Kidney tubule cell (primary cell): ENCODE data around the gene CCSER2.
A peak's percentile ranks its signal among the peaks of the same experiment; 100 is the strongest.
"Not testable (repeated sequence)": the region's sequence is repeated elsewhere in the genome, so short reads cannot be mapped to it uniquely, and the experiment has no call there.

Experiments used
- DNase-seq: peaks from one replicate; pipeline ENCODE4 v3.0.0-alpha.2; 2018; ENCODE audit warnings: low spot score

CCSER2 gene

DNA sequence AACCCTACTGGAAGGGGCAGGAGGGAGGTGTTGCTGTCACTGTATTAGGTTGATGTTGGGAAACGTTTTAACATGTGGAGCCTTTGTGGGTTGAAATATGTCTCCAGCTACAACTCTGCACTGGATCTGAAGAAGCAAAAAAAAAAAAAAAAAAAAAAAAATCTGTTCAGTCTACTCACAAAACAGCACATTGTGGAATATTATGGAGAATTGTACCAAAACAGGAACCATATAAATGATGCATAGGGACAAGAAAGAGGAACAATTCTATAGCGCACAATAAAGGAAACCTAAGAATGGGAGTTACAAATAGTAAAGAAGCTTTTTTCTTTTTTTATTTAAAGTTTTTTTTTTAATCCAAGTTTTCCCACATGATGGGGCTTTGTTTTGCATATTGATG is 63.8 kb downstream of the CCSER2 start:
- DNase-seq = no peak

DNA sequence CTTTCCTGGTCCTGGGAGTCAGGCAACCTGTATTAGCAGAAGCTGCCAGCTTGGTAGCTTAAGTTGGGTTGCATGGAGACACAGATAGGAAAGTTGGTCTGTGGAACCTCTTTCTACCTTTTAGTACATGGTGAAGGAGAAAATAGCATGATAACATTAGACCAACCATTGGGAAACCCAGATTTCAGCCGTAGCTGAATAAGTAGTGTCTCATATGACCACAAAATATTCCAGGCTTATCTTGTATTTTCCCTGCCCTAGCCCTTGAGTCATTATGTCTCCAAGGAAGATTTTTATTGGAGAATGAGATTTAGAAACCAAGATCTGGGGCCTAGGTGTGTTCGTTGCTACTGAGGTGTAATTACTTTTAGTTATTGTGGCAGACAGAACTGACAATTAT is 67.2 kb downstream of the CCSER2 start:
- DNase-seq = no peak

DNA sequence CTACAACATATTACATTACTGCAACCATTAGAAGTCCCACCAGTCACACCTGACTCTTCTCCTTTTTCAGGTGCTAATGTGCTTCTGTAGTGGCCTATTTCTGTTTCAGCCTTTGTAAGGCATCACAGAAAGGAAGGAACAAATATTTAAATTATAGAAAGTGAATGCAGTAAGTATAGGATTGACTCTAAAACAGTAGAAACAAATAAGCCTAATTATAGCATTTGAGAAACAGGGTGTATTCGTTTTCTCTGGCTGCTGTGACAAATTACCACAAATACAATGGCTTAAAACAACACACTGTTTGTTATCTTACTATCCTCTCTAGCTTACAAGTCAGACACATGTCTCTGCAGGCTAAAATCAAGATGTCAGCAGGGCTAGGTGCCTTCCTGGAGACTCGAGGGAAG is 69.4 kb downstream of the CCSER2 start:
- DNase-seq = no peak

GRCh38 chr10:84398696-84399095 is 70.3 kb downstream of the CCSER2 start:
- no peak for DNase-seq

- no peak for DNase-seq
These were observed 73.6 kb downstream of the CCSER2 start for GRCh38 chr10:84401854-84402611.

GRCh38 chr10:84404783-84405182 is 76.4 kb downstream of the CCSER2 start:
- no peak for DNase-seq

- DNase-seq = no peak
These were observed 77.3 kb downstream of the CCSER2 start for GRCh38 chr10:84405662-84406061.

GRCh38 chr10:84406561-84406960 is 78.2 kb downstream of the CCSER2 start:
- no peak for DNase-seq

DNA sequence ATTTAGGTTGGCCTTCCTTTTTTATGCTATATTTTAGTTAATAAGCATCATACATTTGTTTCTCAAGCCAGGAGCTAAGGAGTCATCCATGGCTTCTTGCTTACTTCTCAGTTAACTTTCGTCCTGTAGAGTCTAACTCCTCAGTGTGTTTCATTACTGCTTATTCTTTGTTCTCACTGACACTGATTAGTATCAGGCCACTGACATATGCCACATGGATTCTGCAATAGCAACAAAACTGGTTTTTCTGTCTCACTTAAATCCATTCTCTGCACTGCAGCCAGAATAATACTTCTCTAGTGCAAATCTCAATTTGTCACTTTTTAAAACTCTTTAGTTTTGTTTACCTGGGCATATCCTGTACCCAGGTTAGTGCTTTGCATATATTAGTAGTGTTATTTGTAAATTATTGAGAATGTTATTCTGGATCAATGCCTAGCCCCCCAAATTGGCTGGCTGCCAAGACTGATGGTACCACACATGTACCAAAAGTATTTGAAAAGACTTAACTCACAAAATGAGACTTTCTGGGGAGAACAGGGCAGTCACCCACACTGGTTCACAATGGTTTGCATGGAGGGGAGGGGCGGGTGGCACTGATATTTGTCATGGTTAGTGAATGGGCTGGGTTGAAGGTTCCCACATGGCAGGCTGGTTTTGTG is 79.1 kb downstream of the CCSER2 start:
- no peak for DNase-seq

GRCh38 chr10:84412482-84412881 is 84.1 kb downstream of the CCSER2 start:
- no peak for DNase-seq

- not testable (repeated sequence) for DNase-seq
These were observed 85.7 kb downstream of the CCSER2 start for GRCh38 chr10:84414110-84414509.

DNA sequence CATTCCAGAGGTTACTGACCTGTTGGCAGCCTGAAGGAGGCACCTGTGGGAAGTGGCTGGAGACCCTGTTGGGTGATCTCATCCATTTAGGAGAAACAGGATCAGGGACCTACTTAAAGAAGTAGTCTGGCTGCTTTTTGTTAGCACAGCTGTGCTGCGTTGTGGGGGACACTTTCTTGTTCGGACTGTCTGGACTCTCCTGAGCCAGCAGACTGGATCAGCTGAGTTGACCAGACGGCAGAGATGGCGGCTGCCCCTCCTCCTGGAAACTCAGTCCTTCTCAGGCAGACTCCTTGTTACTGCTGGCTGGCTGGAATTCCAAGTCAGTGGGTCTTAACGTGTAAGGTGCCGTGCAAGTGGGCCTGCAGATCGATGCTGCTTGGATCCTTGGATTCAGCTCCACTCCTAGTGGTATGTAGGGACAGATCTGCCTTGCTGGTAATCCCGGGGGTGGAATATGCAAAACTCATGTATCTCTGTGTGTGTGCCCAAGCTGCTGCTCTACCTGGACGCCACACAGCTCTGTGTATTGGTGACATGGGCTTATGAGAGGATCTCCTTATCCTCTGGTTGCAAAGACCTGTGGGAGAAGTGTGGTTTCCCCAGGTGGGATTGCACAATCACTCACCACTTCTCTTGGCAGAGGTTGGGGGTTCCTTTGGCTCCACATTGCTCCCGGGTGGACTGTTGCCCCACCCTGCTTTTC is 87.3 kb downstream of the CCSER2 start:
- DNase-seq = no peak

- no peak for DNase-seq
These were observed 87.8 kb downstream of the CCSER2 start for GRCh38 chr10:84416245-84416555.

DNA sequence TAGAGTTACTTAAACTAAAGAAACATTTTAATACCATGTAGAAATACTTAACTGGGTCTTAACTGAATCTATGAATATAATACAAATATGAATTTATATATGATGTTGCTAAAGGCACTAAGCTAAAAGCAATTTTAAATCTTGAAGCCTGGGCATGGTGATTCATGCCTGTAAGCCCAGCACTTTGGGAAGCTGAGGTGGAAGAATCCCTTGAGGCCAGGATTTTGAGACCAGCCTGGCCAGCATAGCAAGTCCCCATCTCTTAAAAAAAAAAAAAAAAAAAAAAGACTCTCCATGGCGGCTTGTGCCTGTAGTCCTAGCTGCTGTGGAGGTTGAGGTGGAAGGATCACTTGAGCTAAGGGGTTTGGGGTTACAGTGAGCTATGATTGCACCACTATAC is 95.3 kb downstream of the CCSER2 start:
- DNase-seq = no peak

GRCh38 chr10:84424731-84425167 is 96.4 kb downstream of the CCSER2 start:
- peak; percentile 94 for DNase-seq

- peak; percentile 26 for DNase-seq
These were observed 99.7 kb downstream of the CCSER2 start for GRCh38 chr10:84427903-84428650.

DNA sequence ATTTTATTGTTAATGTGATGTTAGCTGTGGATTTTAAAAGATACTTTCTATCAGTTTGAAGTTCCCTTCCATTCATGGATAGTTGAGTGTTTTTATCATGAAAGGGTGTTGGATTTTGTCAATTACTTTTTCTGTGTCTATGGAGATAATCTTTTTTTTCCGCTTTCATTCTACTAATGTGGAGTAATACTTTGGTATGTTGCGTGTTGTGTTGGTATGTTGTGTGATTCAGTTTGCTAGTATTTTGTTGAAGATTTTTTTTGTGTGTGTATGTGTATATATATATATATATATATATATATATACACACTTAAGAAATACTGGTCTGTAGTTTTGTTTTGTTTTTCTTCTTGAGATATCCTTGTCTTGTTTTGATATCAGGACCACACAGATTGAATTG is 100.3 kb downstream of the CCSER2 start:
- DNase-seq = no peak

DNA sequence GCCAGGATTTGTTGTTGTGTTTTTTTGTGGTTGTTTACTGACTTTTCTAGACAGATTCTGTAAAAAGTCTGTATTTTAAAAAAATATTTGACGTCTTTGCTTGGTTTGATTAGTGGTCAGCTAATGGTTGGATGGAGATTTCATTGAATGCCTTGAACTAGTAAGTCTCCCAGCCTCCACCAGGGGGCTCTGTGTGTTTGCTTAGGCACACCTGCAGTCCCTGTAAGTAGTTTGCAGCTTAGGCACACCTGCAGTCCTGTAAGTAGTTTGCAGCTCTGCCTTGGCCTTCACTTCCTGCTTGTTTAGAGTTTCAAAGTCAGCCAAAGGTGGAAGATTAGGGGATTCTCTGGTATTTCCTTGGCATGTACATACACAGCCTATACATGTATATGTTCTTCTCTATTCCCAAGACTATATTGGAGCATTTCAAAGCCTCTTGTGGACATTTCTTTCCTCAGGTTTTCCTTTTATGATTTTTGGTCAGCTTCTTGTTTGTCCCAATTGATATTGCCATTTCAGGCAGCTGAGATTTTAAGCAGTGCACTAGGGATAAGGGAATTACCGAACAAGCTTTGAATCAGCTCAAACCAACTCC is 101.6 kb downstream of the CCSER2 start:
- DNase-seq = peak; percentile 78

- DNase-seq = no peak
These were observed 104.5 kb downstream of the CCSER2 start for GRCh38 chr10:84432891-84433290.

DNA sequence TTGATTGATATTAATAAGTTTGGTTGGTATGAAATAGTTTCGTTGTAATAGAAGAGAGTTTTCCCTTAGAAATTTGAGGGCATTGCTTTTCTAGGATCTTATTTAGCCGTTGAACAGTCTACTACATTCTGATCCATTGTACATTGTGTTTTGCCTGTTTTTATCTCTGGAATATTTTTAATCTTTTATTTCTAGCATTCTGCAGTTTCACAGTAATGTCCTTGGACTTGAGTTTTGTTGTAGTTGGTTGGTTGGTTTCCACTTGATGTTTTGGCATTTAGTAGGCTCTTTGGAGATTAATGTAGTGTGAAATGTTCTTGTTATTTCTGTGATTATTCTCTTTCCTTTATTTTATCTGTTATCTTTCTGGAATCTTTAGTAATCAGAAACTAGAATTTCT is 112.4 kb downstream of the CCSER2 start:
- no peak for DNase-seq

DNA sequence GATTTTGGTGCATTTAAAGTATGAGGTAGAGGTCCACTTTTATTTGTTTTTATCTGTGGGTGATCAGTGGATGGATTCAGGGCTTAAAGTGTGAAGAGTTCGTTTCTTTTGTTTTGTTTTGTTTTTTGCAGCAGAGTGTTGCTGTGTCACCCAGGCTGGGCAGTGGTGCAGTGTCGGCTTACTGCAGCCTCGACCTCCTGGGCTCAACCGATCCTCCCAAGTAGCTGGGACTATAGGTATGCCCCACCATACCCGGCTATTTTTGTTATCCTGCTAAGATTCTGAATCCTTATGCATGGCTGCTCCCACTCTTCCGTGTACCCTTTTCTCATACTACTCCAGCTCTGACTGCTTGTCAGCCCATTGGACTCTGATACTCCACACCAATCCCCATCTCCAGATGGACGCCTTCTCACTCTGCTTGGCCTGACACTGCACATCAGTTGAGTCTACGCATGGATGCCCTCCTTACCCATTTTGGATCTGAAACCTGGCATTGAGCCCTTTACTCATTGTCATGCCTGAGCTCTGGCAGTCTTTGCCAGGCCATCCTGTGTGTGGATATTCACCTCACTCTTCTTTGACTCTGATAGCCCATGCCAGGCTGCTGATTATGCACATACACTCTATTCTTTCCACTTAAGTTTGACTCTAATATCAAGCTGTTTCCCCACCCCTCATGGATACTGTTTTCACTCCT is 119.5 kb downstream of the CCSER2 start:
- DNase-seq = peak; percentile 67
